Neural cell (in vitro differentiated cells): ENCODE data around the gene DLG2. TPM values are rescaled to one million over a fixed set of nuclear protein-coding genes. Genes with fewer than 3 reads are reported as not detected.

Experiments used
- H2AFZ ChIP-seq: fragments of 200-600, 300-800 bp; sonication (generic), shearing (Covaris generic); 2 replicates; pipeline ENCODE4 v1.6.0; 2014; ENCODE audit warnings: low read depth, mild to moderate bottlenecking, antibody characterized with exemption, low read length, moderate library complexity
- H3F3A ChIP-seq: fragments of 200-600 bp; shearing (Covaris generic); 2 replicates; pipeline ENCODE4 v1.6.1; 2016; ENCODE audit warnings: mild to moderate bottlenecking, moderate library complexity, mixed read lengths, antibody characterized with exemption, low read length; ENCODE audit not compliant: insufficient read depth, poor library complexity, severe bottlenecking
- H3K27ac ChIP-seq: fragments of 200-600, 300-800 bp; sonication (generic), shearing (Covaris generic); 2 replicates; pipeline ENCODE4 v1.5.1; 2014; ENCODE audit warnings: mild to moderate bottlenecking, low read length, moderate library complexity
- H3K27me3 ChIP-seq: fragments of 300-800, 200-600 bp; sonication (generic), shearing (Covaris generic); 2 replicates; pipeline ENCODE4 v1.6.0; 2014; ENCODE audit warnings: mild to moderate bottlenecking, low read depth, low read length, moderate library complexity; ENCODE audit not compliant: insufficient read depth
- H3K36me3 ChIP-seq: fragments of 300-800, 200-600 bp; sonication (generic), shearing (Covaris generic); 2 replicates; pipeline ENCODE4 v1.5.1; 2014; ENCODE audit warnings: mild to moderate bottlenecking, antibody characterized with exemption, low read length, moderate library complexity; ENCODE audit not compliant: insufficient read depth
- H3K4me2 ChIP-seq: fragments of 300-800, 200-600 bp; sonication (generic), shearing (Covaris generic); 2 replicates; pipeline ENCODE4 v1.6.0; 2014; ENCODE audit warnings: mild to moderate bottlenecking, low read length
- H3K4me3 ChIP-seq: fragments of 300-800, 200-600 bp; sonication (generic), shearing (Covaris generic); 2 replicates; pipeline ENCODE4 v1.5.1; 2014; ENCODE audit warnings: mild to moderate bottlenecking, low read length, moderate library complexity
- H3K79me2 ChIP-seq: fragments of 200-600 bp; shearing (Covaris generic); replicated peaks from 2 replicates; pipeline ENCODE4 v1.6.0; 2014; ENCODE audit warnings: mild to moderate bottlenecking, low read length, moderate library complexity; ENCODE audit not compliant: insufficient read depth
- H3K9ac ChIP-seq: fragments of 300-800, 200-600 bp; sonication (generic), shearing (Covaris generic); 2 replicates; pipeline ENCODE4 v1.6.1; 2016; ENCODE audit warnings: mild to moderate bottlenecking, low read length, mixed read lengths
- H3K9me2 ChIP-seq: fragments of 200-600 bp; shearing (Covaris generic); 2 replicates; pipeline ENCODE4 v1.6.1; 2016; ENCODE audit warnings: mild to moderate bottlenecking, low read length, mixed read lengths; ENCODE audit not compliant: insufficient read depth
- H3K9me3 ChIP-seq: fragments of 200-600, 300-800 bp; sonication (generic), shearing (Covaris generic); 2 replicates; pipeline ENCODE4 v1.6.1; 2016; ENCODE audit warnings: mild to moderate bottlenecking, mixed run types, low read length, moderate library complexity, mixed read lengths
- H4K20me1 ChIP-seq: fragments of 200-600 bp; shearing (Covaris generic); 2 replicates; pipeline ENCODE4 v1.6.1; 2016; ENCODE audit warnings: mild to moderate bottlenecking, mixed run types; ENCODE audit not compliant: insufficient read depth
- EP300 ChIP-seq: fragments of 450-650 bp; conservative IDR thresholded peaks from 2 replicates; pipeline ENCODE4 v1.6.1; 2014; ENCODE audit warnings: antibody characterized with exemption, mild to moderate bottlenecking, moderate library complexity; ENCODE audit not compliant: poor library complexity, severe bottlenecking
- EZH2 ChIP-seq: fragments of 200-600, 300-800 bp; shearing (Covaris generic), sonication (generic); IDR thresholded peaks from 2 replicates; pipeline ENCODE4 v1.6.1; 2014; ENCODE audit warnings: antibody characterized with exemption, low read length, borderline replicate concordance, mild to moderate bottlenecking; ENCODE audit not compliant: insufficient read depth, poor library complexity, severe bottlenecking
- MXI1 ChIP-seq: fragments of 450-650 bp; conservative IDR thresholded peaks from 2 replicates; pipeline ENCODE4 v1.6.1; 2014; ENCODE audit warnings: antibody characterized with exemption, mild to moderate bottlenecking; ENCODE audit not compliant: poor library complexity, severe bottlenecking
- POLR2AphosphoS5 ChIP-seq: IDR thresholded peaks from 2 replicates; pipeline ENCODE4 v1.6.1; 2012
- RAD21 ChIP-seq: fragments of 450-650 bp; conservative IDR thresholded peaks from 2 replicates; pipeline ENCODE4 v1.6.1; 2014; ENCODE audit warnings: antibody characterized with exemption, mild to moderate bottlenecking, moderate library complexity
- SMC3 ChIP-seq: fragments of 450-650 bp; conservative IDR thresholded peaks from 2 replicates; pipeline ENCODE4 v1.6.1; 2014; ENCODE audit warnings: antibody characterized with exemption, mild to moderate bottlenecking, moderate library complexity; ENCODE audit not compliant: poor library complexity
- TAF1 ChIP-seq: IDR thresholded peaks from 2 replicates; pipeline ENCODE4 v1.6.1; 2012; ENCODE audit warnings: low read depth
- polyA plus RNA-seq: library from polyadenylated mRNA; depleted of rRNA; stranded (reverse); fragments of >200 nt; gene quantifications from 2 replicates; pipeline ENCODE4 v1.2.3, GENCODE V29; 2014
- TF ChIP-seq, protein P1 (sequence below): fragments of 450-650 bp; IDR thresholded peaks from 2 replicates; pipeline ENCODE4 v1.5.1; 2014; ENCODE audit warnings: antibody characterized with exemption, mild to moderate bottlenecking, moderate library complexity; ENCODE audit not compliant: poor library complexity, severe bottlenecking
- TF ChIP-seq, protein P2 (sequence below): IDR thresholded peaks from 2 replicates; pipeline ENCODE4 v1.6.1; 2012; ENCODE audit warnings: borderline replicate concordance

DLG2 gene
- polyA plus RNA-seq, 1 donor from 2014 or later: 179 TPM

DNA sequence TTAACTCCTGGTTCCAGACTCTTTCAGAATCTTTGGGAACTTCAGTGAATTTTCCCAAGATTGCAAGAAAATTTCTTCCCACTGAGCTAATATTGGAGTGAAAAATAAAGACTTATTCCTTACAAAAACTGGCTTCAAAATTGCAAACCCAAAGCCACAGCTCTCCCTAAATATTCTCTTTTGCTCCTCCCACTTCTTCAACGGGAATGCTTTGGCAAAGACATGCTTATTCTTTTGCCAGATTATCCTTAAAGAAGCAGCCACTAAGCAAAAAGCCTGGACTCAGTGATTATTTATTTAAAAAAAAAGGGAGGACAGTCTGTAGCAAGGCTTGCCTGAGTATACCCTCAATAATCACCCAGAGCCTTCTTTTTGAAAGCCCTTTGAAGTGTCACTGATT is 1438.6 kb downstream of the DLG2 start:
- no peaks in the 10 kb centered on the region for H3K9me2 ChIP-seq
- no peak for TF ChIP-seq SMC3
- TF ChIP-seq TAF1: no peak
- TF ChIP-seq, protein P1, sequence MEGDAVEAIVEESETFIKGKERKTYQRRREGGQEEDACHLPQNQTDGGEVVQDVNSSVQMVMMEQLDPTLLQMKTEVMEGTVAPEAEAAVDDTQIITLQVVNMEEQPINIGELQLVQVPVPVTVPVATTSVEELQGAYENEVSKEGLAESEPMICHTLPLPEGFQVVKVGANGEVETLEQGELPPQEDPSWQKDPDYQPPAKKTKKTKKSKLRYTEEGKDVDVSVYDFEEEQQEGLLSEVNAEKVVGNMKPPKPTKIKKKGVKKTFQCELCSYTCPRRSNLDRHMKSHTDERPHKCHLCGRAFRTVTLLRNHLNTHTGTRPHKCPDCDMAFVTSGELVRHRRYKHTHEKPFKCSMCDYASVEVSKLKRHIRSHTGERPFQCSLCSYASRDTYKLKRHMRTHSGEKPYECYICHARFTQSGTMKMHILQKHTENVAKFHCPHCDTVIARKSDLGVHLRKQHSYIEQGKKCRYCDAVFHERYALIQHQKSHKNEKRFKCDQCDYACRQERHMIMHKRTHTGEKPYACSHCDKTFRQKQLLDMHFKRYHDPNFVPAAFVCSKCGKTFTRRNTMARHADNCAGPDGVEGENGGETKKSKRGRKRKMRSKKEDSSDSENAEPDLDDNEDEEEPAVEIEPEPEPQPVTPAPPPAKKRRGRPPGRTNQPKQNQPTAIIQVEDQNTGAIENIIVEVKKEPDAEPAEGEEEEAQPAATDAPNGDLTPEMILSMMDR: no peak
- TF ChIP-seq MXI1: no peak
- no peak for TF ChIP-seq POLR2AphosphoS5
- TF ChIP-seq RAD21: no peak
- TF ChIP-seq, protein P2, sequence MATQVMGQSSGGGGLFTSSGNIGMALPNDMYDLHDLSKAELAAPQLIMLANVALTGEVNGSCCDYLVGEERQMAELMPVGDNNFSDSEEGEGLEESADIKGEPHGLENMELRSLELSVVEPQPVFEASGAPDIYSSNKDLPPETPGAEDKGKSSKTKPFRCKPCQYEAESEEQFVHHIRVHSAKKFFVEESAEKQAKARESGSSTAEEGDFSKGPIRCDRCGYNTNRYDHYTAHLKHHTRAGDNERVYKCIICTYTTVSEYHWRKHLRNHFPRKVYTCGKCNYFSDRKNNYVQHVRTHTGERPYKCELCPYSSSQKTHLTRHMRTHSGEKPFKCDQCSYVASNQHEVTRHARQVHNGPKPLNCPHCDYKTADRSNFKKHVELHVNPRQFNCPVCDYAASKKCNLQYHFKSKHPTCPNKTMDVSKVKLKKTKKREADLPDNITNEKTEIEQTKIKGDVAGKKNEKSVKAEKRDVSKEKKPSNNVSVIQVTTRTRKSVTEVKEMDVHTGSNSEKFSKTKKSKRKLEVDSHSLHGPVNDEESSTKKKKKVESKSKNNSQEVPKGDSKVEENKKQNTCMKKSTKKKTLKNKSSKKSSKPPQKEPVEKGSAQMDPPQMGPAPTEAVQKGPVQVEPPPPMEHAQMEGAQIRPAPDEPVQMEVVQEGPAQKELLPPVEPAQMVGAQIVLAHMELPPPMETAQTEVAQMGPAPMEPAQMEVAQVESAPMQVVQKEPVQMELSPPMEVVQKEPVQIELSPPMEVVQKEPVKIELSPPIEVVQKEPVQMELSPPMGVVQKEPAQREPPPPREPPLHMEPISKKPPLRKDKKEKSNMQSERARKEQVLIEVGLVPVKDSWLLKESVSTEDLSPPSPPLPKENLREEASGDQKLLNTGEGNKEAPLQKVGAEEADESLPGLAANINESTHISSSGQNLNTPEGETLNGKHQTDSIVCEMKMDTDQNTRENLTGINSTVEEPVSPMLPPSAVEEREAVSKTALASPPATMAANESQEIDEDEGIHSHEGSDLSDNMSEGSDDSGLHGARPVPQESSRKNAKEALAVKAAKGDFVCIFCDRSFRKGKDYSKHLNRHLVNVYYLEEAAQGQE: no peak
- no peak for TF ChIP-seq EZH2
- TF ChIP-seq EP300: no peak
- H3K36me3 ChIP-seq: no peaks in the 10 kb centered on the region
- H3K4me2 ChIP-seq: no peak overlapping the region
- no peak overlapping the region for H2AFZ ChIP-seq
- no peaks in the 10 kb centered on the region for H4K20me1 ChIP-seq
- no peaks in the 10 kb centered on the region for H3K9me3 ChIP-seq
- H3K27ac ChIP-seq: no peak overlapping the region
- H3K79me2 ChIP-seq: no peaks in the 10 kb centered on the region
- H3K9ac ChIP-seq: no peak overlapping the region
- no peak overlapping the region for H3K4me3 ChIP-seq
- H3K27me3 ChIP-seq: no peaks in the 10 kb centered on the region
- no peaks in the 10 kb centered on the region for H3F3A ChIP-seq

DNA sequence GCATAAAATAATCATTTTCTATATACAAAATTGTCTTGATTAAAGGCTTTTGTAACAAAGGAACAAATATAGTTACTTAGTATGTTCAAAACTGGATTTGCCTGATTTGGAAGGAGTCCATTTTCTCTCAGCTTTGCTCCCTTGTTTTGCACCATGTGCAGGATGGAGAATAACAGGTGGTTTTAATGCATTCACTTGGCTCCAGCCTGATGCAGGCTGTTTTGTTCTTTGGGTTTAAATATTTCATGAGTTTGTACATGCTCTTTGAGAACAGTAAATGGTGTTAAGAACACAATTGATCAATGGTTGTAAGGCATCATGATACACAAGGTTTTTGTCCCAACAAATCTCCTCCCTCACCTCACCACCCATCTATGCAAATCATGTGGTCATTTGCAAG is 1454.1 kb downstream of the DLG2 start:
- Histone ChIP-seq H3F3A (no peaks in the 10 kb centered on the region), H4K20me1 (no peaks in the 10 kb centered on the region), H3K9me3 (no peaks in the 10 kb centered on the region), H3K9ac (no peak overlapping the region), H3K27ac (no peak overlapping the region), H3K9me2 (no peaks in the 10 kb centered on the region), H3K4me3 (no peak overlapping the region), H3K79me2 (no peaks in the 10 kb centered on the region), H3K27me3 (no peaks in the 10 kb centered on the region), H3K36me3 (no peaks in the 10 kb centered on the region), H2AFZ (no peak overlapping the region), H3K4me2 (no peak overlapping the region)
- TF ChIP-seq EP300 (no peak), MXI1 (no peak), POLR2AphosphoS5 (no peak), EZH2 (no peak), RAD21 (no peak), SMC3 (no peak), TAF1 (no peak)
- TF ChIP-seq, protein P1: no peak
- TF ChIP-seq, protein P2: no peak
